ENCODE results near the gene C19orf44.

- TF ChIP-seq POLR2A (IDR thresholded peaks at IDR 0.05) (no peak), CTCF (IDR thresholded peaks at IDR 0.05) (no peak)
These were observed 32.7 kb upstream of the C19orf44 start for GRCh38 chr19:16463341-16463990.

All from thyroid gland (tissue), 4 donors.